ENCODE data around the gene MFN2.

The MFN2 gene

DNA sequence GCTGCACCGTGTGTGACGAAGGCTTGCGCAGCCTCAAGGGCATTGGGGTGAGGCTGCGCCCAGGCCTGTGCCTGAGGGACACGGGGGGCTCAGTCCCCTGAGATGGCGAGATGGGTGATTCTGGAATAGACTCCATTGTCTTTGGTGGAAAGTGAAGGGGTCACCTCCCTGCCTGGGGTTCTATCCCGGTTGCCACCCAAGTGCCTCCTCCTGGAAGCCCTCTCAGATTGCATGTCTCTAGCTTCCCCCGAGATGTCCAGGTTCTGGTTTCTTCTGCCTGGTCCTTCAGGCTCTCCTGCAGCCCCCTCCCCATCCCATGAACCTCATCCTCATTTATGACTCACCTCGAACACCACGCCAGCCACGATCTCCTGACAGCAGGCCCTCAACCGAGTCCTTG lies 22.3 kb upstream of the MFN2 start:
- DNase-seq (ENCODE audit: insufficient read length, low spot score) (no peak), FAIRE-seq (no peak)

DNA sequence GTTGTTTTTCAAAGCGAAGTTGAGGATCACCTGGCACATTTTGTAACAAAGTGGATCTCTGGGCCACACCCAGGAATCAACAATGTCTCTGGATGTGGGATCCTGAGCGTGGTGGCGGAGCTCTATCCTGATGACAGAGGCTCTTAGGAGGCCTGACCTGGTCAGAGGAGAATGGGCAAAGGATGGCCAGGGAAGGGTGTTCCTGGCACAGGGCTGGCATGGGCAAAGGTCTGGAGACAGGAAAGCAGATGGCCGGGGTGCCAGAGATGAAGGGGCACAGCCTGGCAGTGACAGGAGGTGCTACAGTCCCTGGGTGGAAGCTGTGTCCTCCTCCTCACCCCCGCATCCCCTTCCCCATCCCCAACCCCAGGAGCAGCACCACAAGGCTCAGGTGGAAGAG lies 20.0 kb upstream of the MFN2 start:
- DNase-seq (ENCODE audit: insufficient read length, low spot score) (no peak), FAIRE-seq (no peak)

DNA sequence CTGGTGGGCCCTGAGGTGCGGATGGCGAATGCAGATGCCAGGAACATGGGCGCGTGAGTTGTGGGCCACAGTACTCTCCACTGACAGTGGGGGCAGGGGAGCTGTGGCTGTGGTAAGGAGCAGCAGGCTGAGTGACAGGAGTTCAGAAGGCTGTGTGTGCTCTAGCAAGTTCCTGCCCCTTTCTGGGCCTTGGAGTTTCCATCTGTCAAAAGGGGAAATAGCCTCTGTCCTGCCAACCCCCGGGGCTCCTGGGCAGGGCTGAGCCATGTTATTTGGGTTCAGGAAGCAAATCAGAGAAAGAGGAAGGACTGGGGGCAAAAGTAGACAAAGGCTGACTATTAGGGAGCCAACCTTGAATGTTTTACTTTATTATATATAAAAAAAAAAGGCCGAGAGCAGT lies 19.5 kb upstream of the MFN2 start:
- no peak for FAIRE-seq
- no peak for DNase-seq (ENCODE audit: insufficient read length, low spot score)

DNA sequence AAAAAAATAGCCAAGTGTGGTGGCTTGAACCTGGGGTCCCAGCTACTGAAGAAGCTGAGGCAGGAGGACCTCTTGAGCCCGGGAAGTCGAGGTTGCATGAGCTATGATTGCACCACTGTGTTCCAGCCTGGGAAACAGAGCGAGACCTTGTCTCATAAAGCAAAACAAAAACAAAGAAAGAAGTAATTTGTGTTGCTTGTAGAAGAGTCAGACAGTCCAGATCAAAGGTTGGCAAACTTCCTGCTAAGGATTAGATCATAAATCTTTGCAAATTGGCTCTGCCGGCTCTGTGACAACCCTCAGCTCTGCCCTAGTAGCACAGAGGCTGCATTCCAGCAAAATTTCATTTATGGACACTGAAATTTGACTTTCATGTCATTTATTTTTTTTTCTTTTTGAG lies 19.0 kb upstream of the MFN2 start:
- DNase-seq (ENCODE audit: insufficient read length, low spot score) (no peak), FAIRE-seq (no peak)

DNA sequence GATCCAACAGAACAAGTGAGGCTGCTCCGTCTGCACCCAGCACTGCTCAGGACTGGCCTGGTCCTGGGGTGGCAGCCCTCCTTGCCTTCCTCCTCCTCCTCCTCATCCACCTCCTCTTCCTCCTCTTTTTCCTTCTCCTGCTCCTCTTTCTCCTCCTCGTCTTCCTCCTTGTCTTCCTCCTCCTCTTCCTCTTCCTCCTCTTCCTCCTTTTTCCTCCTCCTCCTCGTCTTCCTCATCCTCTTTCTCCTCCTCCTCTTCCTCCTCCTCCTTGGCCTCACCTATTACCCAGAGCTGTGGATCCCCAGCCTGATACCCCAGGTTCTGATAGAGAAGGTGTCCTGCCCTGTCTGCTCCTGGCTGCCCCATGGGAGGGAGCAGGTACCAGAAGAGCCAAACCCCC lies 16.6 kb upstream of the MFN2 start:
- DNase-seq (ENCODE audit: insufficient read length, low spot score) (no peak), FAIRE-seq (no peak)

DNA sequence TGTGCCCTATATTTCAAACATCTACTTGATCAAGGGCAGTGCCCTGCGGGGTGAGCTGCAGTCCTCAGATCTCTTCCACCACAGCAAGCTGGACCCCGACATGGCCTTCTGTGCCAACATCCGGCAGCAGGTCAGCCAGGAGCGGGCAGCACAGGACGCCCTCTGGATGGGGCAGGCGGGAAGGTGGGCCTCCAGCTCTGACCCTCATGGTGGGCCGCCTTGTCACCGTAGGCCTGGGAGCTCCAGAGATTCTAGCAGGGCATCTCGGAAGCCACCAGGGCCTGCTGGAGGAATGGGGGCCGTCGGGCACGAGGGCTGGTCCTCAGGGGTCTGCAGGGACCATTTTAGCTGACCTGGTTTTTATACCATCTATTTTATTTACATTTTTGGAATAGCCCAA lies 15.6 kb upstream of the MFN2 start:
- DNase-seq (ENCODE audit: insufficient read length, low spot score), result no peak

DNA sequence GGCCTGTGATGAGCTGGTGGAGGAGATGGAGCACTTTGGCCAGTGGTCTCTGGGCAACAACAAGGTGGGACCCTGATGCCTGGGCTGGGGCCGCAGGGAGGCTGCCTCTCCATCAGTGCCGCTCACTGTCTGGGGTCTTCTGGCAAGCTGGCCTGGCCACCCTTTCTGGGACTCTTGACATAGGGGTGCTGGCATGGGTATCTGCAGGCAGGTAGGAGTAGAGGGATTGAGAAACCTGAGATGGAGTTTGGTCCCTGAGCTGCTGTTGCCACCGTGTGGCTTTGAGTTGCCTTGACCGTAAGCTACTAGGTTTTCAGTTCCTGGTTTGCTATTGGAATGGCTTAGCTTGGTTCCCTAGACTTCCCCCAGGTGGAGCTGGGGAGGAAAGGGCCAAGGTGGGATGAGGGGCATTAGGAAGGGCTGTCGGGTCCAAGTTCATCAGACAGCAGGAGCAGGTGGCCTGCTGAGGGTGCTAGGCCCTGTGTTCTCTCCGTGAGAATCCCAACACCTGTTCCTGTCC lies 13.2 kb upstream of the MFN2 start:
- no peak for FAIRE-seq
- peak; percentile 43 for DNase-seq (ENCODE audit: insufficient read length, low spot score)

More for the DNA sequence above, 15.6 kb upstream of the MFN2 start:
- no peak for FAIRE-seq

DNA sequence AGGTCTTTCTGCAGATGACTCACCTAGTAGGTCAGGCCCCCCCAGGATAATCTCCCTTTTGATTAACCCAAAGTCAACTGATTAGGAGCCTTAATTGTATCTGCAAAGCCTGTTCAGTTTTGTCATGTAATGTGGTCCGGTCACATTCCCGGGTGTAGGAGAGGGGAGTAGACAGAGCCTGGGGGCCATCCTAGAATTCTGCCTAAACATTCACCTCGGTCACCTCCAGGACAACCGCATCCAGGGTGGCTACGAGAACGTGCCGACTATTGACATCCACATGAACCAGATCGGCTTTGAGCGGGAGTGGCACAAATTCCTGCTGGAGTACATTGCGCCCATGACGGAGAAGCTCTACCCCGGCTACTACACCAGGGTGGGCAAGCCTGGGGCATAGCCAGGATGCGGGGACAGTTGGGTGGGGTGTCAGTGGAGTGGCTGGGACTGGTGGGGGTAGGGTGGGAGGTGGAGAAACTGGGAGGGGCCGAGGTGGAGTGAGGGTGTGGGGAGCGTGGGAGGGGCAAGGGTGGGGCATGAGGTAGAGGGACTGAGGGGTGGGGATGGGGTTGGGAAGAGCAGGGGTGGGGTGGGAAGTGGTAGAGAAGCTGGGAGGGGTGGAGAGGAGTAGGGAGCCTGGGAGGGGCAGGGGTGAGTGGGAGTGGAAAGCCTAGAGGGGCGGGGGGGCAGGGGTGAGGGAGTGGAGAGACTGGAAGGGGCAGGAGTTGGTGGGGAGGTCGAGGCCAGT lies 9.6 kb upstream of the MFN2 start:
- DNase-seq (ENCODE audit: insufficient read length, low spot score), result no peak
- FAIRE-seq, result no peak

DNA sequence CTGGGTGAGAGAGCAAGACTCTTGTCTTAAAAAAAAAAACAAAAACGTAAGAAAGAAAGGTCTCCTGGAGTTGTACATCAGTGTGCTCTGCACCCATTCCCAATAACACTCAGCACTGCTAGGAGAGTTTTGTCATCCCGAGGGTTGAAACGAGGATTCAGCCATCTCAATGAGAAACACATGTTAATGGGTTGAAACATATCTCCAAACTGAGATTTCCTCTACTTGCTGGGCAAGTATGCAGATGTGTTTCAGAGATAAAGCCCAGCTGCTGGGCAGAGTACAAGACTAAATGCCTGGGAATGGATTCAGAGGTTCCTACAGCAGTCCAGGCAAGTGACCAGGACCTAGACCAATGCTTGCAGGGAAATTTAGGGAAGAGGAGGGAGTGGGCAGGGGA lies 2.6 kb upstream of the MFN2 start:
- no peak for FAIRE-seq
- DNase-seq (ENCODE audit: insufficient read length, low spot score), result no peak

DNA sequence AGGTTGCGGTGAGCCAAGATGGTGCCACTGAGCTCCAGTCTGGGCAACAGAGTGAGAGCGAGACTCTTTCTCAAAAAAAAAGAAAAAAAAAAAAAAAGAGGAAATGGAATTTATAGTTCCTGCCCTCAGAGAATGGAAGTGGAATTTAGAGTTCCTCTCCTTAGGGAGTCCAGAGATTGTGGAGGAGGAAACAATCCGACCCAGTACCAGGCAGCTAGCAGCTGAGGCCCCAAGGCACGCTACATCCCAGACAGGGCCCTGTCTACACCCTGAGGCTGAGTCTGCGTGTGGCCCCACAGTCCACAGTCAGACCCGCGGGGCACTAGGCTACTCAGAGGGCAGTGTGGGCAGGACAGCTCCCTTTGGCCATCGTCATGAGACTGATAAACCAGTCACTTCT lies 1.9 kb upstream of the MFN2 start:
- no peak for DNase-seq (ENCODE audit: insufficient read length, low spot score)
- FAIRE-seq, result no peak

DNA sequence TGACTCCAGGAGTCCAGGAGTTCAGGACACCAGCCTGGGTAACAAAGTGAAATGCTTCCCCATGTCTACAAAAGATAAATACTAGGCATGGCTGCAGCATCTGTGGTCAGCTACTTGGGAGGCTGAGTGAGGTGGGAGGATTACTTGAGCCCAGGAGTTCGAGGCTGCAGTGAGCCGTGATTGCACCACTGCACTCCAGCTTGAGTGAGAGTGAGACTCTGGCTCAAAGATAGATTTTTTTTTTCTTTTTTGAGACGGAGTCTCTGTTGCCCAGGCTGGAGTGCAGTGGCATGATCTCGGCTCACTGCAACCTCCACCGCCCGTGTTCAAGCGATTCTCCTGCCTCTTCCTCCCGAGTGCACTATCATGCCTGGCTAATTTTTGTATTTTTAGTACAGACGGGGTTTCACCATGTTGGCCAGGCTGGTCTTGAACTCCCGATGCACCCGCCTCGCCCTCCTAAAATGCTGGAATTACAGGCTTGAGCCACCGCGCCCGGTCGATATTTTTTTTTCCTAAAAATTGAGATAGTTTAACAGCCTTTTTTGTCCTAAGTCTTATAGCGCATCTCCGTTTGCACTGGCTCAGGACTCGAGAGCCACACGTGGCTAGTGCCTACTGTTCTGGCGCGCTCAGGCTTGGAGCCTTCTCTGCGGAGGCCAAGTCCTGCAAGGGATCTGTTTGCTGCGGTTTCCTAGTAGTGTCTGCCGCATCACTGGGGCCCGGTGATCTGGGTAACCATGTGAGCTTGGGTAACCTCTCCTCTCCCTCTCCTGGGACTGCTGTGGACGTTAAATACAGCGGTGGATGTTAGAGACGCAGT lies 1.0 kb upstream of the MFN2 start:
- DNase-seq (ENCODE audit: insufficient read length, low spot score) (no peak), FAIRE-seq (no peak)

DNA sequence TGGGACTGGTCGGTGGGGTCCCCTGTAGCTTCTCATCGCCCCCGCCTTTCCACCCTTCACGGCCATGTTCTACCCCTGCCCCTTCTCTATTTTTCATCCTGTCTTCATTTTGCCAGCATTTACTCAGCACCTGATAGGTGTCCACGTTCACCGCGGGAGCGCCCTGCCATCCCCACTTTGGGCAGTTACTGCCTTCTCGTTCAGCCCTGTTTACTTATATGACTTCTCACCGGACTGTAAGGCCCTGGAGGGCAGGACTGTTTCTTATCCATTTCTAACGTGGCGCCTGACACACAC lies 380 bp downstream of the MFN2 start:
- no peak for DNase-seq (ENCODE audit: insufficient read length, low spot score)
- no peak for FAIRE-seq

DNA sequence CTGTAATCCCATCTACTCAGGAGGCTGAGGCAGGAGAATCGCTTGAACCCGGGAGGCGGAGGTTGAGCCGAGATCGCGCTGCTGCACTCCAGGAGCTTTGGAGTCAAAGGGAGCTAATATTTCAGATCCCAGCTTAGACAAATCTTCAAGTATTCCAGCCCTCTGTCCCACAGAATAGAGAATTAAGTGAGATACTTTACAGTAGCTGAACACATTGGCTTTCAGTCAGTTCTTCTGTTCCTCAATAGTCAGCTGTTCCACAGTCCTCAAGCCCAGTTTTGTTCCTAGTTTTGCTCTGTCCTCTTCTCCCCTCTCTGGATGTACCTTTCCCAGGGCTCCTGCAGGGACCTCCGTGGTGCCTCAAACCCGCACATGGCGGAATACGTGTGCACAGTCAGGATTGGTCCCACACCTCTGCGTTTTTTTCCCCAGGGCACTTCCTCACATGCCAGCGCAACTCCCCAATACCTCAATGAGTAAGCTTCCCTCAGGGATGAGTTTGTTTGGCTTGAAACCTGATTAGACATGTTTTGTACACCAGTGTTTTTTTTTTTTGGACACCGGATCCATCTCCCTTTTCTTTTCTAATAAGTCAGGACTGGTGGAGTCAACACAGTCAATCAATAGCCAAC lies 1.2 kb downstream of the MFN2 start:
- FAIRE-seq (no peak), DNase-seq (ENCODE audit: insufficient read length, low spot score) (no peak)

DNA sequence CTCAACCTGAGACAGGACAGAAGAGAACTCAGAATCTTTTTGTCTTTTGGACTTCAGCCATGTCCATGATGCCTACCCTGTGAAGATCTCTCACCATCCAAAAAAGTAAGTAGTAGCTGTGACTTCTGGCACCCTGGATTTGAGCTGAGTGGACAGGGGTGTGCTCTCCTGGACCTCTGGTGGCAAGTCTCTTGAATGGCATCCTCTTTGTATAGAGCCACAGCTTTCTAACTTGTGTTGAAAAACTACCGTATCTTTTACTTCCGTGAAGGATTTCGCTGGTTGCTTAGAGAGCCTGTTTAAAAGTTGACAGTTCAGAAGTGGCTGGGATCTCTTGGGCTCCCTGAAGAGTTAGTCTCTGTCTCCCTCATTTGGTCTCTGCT lies 1.8 kb downstream of the MFN2 start:
- DNase-seq (ENCODE audit: insufficient read length, low spot score), result no peak
- no peak for FAIRE-seq

DNA sequence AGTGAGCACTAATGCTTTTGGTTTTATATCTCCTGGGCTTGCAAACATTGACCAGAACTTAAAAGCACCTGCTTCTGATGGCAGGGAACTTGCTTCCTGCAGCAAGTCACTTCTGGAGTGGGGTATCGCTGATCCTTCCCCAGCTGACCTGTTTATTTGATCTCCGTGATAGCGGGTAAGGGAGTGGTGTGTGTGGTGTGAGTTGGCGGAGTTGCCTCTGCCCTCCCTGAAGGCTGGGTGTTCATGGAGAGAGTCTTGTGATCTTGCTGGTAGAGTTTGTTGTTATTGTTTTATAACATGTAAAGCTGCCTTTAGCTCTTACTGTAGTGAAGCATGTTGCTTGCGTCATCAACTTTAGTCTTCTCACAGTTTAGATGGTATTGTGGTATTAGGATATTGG lies 3.9 kb downstream of the MFN2 start:
- DNase-seq (ENCODE audit: insufficient read length, low spot score), result no peak
- no peak for FAIRE-seq

DNA sequence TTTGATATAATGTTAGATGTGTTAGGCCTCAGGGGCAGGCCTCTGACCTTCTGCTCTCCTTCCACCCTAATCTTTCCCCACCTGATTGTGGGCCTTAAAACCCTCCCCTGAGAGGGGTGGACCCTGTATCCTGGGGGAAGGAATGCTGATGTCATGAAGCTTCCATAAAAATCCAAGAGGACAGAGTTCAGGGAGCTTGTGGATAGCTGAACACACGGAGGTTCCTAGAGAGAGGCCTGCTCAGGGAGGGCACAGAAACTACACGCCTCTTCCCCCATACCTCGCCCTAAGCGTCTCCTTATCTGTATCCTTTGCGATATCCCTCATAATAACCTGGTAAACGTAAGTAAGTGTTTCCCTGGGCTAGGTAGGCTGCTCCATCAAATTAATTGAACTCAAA lies 4.3 kb downstream of the MFN2 start:
- FAIRE-seq (no peak), DNase-seq (ENCODE audit: insufficient read length, low spot score) (no peak)

DNA sequence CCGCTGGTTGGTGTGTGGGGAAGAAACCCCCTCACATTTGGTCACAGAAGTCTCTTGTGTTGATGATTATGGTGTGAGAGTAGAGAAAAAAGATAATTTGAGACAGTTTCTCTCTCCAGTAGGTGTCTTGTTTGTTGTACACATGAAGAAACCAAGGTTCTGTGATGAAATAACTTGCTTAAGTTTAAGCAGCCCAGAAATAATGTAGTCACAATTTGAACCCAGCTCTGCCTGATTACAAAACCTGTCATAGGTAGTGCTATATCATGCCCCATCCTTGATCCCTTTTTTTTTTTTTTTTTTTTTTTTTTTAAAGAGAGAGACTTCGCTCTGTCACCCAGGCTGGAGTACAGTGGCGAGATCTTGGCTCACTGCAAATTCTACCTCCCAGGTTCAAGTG lies 4.9 kb downstream of the MFN2 start:
- FAIRE-seq, result no peak

DNA sequence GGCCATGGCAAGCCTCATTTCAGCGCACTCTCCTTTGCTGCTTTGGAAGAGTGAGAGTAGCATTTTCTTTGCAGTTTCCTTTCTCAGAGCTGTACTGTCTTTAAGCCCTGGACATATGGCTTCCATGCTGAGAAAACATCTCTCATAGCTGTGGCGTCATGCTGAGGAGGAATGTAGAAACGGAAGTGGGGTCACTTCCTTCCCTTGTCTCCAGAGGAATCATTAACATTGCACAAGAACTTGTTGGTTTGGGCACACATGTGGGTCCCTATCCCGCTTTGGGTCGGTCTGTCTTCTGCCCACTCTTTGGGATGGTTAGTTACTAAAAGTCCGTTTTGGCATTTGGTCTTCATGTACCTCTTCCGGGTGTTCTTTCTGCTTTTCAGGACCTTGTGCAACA lies 5.6 kb downstream of the MFN2 start:
- DNase-seq (ENCODE audit: insufficient read length, low spot score) (no peak), FAIRE-seq (no peak)

More for the DNA sequence above, 4.9 kb downstream of the MFN2 start:
- no peak for DNase-seq (ENCODE audit: insufficient read length, low spot score)

DNA sequence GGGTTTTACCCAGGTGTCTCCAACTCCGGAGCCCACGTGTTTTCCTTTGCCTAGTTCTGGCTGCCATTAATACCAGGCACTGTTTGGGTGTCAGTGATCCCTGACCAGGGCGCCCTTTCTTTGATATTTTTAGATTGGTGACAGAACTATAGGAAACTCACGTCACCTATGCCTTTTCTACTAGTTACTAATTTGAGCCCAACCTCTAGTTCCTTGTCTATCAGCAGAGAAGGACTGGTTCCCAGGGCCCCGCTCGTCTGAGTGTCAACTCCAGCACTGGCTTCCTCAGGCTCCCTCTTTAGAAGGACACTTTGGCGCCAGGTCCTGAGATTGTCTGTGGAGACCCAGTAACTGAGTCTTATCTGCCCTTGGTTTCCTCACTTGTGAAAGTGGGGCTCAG lies 9.4 kb downstream of the MFN2 start:
- FAIRE-seq (no peak), DNase-seq (ENCODE audit: insufficient read length, low spot score) (no peak)

DNA sequence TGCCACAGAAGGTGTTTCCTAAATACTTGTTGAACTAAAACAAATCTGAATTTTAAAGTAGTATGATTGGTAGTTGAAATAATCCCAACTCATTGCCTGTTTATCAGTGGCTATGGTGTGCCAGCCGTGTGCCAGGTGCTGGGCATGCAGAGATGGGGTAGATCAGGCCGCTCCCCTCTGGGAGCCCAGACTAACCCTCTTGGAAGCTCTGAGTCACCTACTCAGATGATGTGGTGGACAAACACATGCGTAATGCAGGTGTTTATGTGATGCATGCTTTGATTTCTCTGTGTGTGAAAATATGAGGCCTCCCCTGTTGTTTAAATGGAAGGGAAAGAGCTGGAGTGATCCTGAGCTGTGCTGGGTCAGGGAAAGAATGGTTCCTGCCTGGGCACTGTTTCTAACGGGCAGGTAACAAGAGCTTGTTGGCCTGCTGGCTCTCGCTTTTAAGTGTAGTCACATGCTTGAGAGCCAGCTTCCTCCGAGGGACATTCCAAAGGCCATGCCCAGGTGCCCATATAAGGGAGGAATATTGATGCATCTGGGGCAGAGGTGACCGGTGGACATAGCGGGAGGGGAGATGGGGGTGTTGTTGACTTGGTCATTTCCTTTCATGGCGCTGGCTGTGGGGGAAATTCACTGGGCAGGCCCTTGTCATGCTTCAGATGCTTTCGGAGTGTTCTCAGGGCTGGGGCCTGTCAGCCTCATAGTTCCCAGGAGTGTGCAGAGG lies 10.2 kb downstream of the MFN2 start:
- FAIRE-seq, result no peak
- DNase-seq (ENCODE audit: insufficient read length, low spot score), result no peak

DNA sequence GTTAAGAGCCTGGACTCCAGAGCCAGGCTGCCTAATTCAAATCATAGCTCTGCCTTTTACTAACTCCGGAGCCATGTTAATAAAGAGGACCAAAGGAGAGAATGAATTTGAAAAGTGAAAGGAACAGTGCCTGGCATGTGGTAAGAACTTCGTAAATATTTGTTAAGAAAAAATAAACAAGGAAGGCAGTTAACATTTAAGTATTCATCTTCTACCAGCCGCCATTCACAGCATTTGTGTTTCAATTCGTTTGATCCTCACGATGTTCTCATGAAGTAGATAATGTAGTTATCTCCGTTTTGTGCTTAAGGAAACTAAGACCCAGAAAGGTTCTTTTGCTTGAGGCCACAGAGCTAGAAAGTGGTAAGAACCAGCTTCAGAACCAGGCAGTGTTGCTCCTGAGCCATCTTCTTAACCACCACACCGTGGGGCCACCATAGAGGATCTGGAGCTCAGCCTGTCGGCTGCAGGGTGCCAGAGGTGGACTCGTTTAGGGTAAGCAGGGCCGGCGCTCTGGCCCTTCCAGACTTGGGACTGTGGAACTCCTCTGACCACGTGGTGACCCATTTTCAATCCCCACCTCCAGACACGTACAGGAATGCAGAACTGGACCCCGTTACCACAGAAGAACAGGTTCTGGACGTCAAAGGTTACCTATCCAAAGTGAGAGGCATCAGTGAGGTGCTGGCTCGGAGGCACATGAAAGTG lies 11.9 kb downstream of the MFN2 start:
- FAIRE-seq, result no peak

More for the DNA sequence above, 11.9 kb downstream of the MFN2 start:
- DNase-seq (ENCODE audit: insufficient read length, low spot score), result no peak
